GM11168 (cell line): ENCODE results near the gene RNF166.

Experiments used
- in situ Hi-C: fragments of 300-500 bp; cut with MboI; formaldehyde crosslinking; loops from one replicate; pipeline ENCODE4 v1.12.0; 2022; ENCODE audit warnings: low sequenced_read_pairs; ENCODE audit not compliant: unreplicated experiment

Gene RNF166

GRCh38 chr16:88706229-88706964 is at the start of gene RNF166, which contains the start of gene CTU2:
Gene RNF166, minus strand, starts transcription at chr16:88706408. Its CDS starts 83 bp downstream, at chr16:88706325.
Gene CTU2, plus strand, starts transcription at chr16:88706503. Its CDS starts 28 bp downstream, at chr16:88706531.
- in situ Hi-C loops = no loop called here

GRCh38 chr16:88754912-88755744 is 48.9 kb upstream of the RNF166 start:
- in situ Hi-C loops = loop anchor here (5.0 kb wide), 1 partner anchor 32 kb away; the partner anchor contains the start of gene PIEZO1

- in situ Hi-C loops = loop anchor here (5.0 kb wide), 1 partner anchor 33 kb away; the partner anchor contains the start of gene PIEZO1
These were observed 48.1 kb upstream of the RNF166 start for GRCh38 chr16:88754109-88754911.

- in situ Hi-C loops = loop anchor here (5.0 kb wide), 1 partner anchor 34 kb away; the partner anchor contains the start of gene PIEZO1
These were observed 47.4 kb upstream of the RNF166 start for GRCh38 chr16:88753602-88754001.

GRCh38 chr16:88753191-88753590 is 47.0 kb upstream of the RNF166 start:
- in situ Hi-C loops = loop anchor here (5.0 kb wide), 1 partner anchor 34 kb away; the partner anchor contains the start of gene PIEZO1

- in situ Hi-C loops = loop anchor here (5.0 kb wide), 1 partner anchor 35 kb away; the partner anchor contains the start of gene PIEZO1
These were observed 46.3 kb upstream of the RNF166 start for GRCh38 chr16:88752386-88753002.

- in situ Hi-C loops = loop anchor here (5.0 kb wide), 1 partner anchor 36 kb away; the partner anchor contains the start of gene PIEZO1
These were observed 44.6 kb upstream of the RNF166 start for GRCh38 chr16:88750854-88751253.

GRCh38 chr16:88749358-88749757 is 43.1 kb upstream of the RNF166 start:
- in situ Hi-C loops = no loop called here

GRCh38 chr16:88748364-88748763 is 42.2 kb upstream of the RNF166 start:
- in situ Hi-C loops = no loop called here

- in situ Hi-C loops = no loop called here
These were observed 41.5 kb upstream of the RNF166 start for GRCh38 chr16:88747588-88748301.

GRCh38 chr16:88746506-88746905 is 40.3 kb upstream of the RNF166 start:
- in situ Hi-C loops = no loop called here

- in situ Hi-C loops = no loop called here
These were observed 38.6 kb upstream of the RNF166 start for GRCh38 chr16:88744577-88745521.

- in situ Hi-C loops = no loop called here
These were observed 37.7 kb upstream of the RNF166 start for GRCh38 chr16:88743693-88744576.

- in situ Hi-C loops = no loop called here
These were observed 36.8 kb upstream of the RNF166 start for GRCh38 chr16:88742896-88743605.

GRCh38 chr16:88741368-88741767 is 35.2 kb upstream of the RNF166 start:
- in situ Hi-C loops = no loop called here

GRCh38 chr16:88740727-88741055 is 34.5 kb upstream of the RNF166 start:
- in situ Hi-C loops = no loop called here
